Trophoblast cell (in vitro differentiated cells and primary cell): ENCODE results near the gene MAP7D2.

Source experiments
- DNase-seq, 2 donors: peaks; one replicate each; pipeline ENCODE4 v3.0.0-alpha.2; 2016
- H2AFZ ChIP-seq: 2 replicates; pipeline ENCODE4 v1.6.1; 2013; ENCODE audit warnings: low read length, moderate library complexity, mild to moderate bottlenecking; ENCODE audit not compliant: insufficient read depth, poor library complexity
- H2AK5ac ChIP-seq: 2 replicates; pipeline ENCODE4 v1.6.1; 2013; ENCODE audit warnings: mild to moderate bottlenecking, low read length
- H2BK120ac ChIP-seq: 2 replicates; pipeline ENCODE4 v1.6.1; 2013; ENCODE audit warnings: low read length, mild to moderate bottlenecking, moderate library complexity; ENCODE audit not compliant: insufficient read depth, poor library complexity
- H2BK12ac ChIP-seq: 2 replicates; pipeline ENCODE4 v1.6.1; 2013; ENCODE audit warnings: mild to moderate bottlenecking, low read length, moderate library complexity
- H2BK5ac ChIP-seq: 2 replicates; pipeline ENCODE4 v1.6.1; 2013; ENCODE audit warnings: low read length, low read depth, moderate library complexity, mild to moderate bottlenecking; ENCODE audit not compliant: poor library complexity
- H3K14ac ChIP-seq: 2 replicates; pipeline ENCODE4 v1.6.1; 2013; ENCODE audit warnings: mild to moderate bottlenecking, low read length
- H3K18ac ChIP-seq: 2 replicates; pipeline ENCODE4 v1.6.1; 2013; ENCODE audit warnings: mild to moderate bottlenecking, low read length
- H3K23ac ChIP-seq: 2 replicates; pipeline ENCODE4 v1.6.1; 2013; ENCODE audit warnings: low read length
- H3K27ac ChIP-seq: 2 replicates; pipeline ENCODE4 v1.5.1; 2013; ENCODE audit warnings: low read depth, mild to moderate bottlenecking, inconsistent platforms, low read length, moderate library complexity
- H3K27me3 ChIP-seq: 2 replicates; pipeline ENCODE4 v1.6.1; 2013; ENCODE audit warnings: inconsistent platforms, mild to moderate bottlenecking, low read length, moderate library complexity; ENCODE audit not compliant: insufficient read depth
- H3K36me3 ChIP-seq, 2 experiments: 1 replicate in 1 of 2; 2 replicates in 1 of 2; pipeline ENCODE4 v1.6.1; 2013; ENCODE audit warnings: low read length in 2 of 2, mild to moderate bottlenecking in 2 of 2, moderate library complexity in 1 of 2; ENCODE audit not compliant: insufficient read depth in 2 of 2, control insufficient read depth in 1 of 2
- H3K4ac ChIP-seq: 2 replicates; pipeline ENCODE4 v1.6.1; 2013; ENCODE audit warnings: low read depth, mild to moderate bottlenecking, low read length, moderate library complexity
- H3K4me1 ChIP-seq, 2 experiments: 1 replicate in 1 of 2; 2 replicates in 1 of 2; pipeline ENCODE4 v1.6.1; 2013; ENCODE audit warnings: low read length in 2 of 2, mild to moderate bottlenecking in 2 of 2, moderate library complexity in 1 of 2; ENCODE audit not compliant: insufficient read depth in 2 of 2, control insufficient read depth in 1 of 2
- H3K4me2 ChIP-seq: 2 replicates; pipeline ENCODE4 v1.6.1; 2013; ENCODE audit warnings: inconsistent platforms, mild to moderate bottlenecking, low read length, moderate library complexity
- H3K4me3 ChIP-seq: 2 replicates; pipeline ENCODE4 v1.5.1; 2013; ENCODE audit warnings: mild to moderate bottlenecking, low read depth, low read length, inconsistent platforms
- H3K79me1 ChIP-seq: one replicate; pipeline ENCODE4 v1.6.1; 2013; ENCODE audit warnings: low read length
- H3K79me2 ChIP-seq: 2 replicates; pipeline ENCODE4 v1.6.1; 2013; ENCODE audit warnings: low read length, mild to moderate bottlenecking; ENCODE audit not compliant: control insufficient read depth, insufficient read depth, poor library complexity
- H3K9ac ChIP-seq: 2 replicates; pipeline ENCODE4 v1.6.1; 2013; ENCODE audit warnings: mild to moderate bottlenecking, low read length
- H3K9me3 ChIP-seq: 2 replicates; pipeline ENCODE4 v1.6.1; 2013; ENCODE audit warnings: low read depth, mild to moderate bottlenecking, control low read depth, inconsistent platforms, low read length; ENCODE audit not compliant: insufficient read depth
- H4K12ac ChIP-seq: 2 replicates; pipeline ENCODE4 v1.6.1; 2013; ENCODE audit warnings: low read depth, mild to moderate bottlenecking, low read length, moderate library complexity
- H4K8ac ChIP-seq: 2 replicates; pipeline ENCODE4 v1.6.1; 2013; ENCODE audit warnings: low read depth, mild to moderate bottlenecking, low read length, moderate library complexity
- H4K91ac ChIP-seq: one replicate; pipeline ENCODE4 v1.6.1; 2013; ENCODE audit warnings: low read depth, mild to moderate bottlenecking, low read length, moderate library complexity
- WGBS: extraction: QIAGEN DNeasy Blood & Tissue Kit; methylation state at CpG from one replicate; pipeline ENCODE4 v1.1.7; 2013; ENCODE audit warnings: missing lambda C conversion rate; ENCODE audit not compliant: insufficient read length, insufficient coverage; ENCODE audit errors: extremely low coverage; 5-methylcytosine and 5-hydroxymethylcytosine counted together

MAP7D2 gene

DNA sequence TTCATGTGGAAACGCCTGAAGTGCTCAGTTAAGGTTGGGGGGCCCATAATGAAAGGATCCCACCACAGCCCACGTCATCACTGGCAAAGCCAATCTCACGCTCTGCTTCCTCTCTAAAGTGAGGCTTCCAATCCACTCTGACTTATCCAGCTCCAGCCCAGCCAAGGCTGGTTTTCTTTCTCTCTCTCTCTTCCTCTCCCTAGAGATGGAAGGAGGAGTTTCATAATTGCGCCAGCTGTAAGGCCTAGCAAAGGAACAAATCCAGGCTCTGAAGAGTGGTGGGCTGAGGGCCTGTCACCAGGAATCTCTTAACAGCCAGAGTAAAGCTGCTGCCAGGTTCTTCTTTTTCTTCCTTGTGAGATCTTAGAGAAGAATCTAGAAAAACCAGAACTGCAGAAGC, 105.1 kb downstream of the MAP7D2 start:
- H3K9me3 ChIP-seq: no peaks in the 10 kb centered on the region
- H3K4ac ChIP-seq: no peak overlapping the region
- no CpG with 5 or more reads among the region's 4 CpGs for WGBS

DNA sequence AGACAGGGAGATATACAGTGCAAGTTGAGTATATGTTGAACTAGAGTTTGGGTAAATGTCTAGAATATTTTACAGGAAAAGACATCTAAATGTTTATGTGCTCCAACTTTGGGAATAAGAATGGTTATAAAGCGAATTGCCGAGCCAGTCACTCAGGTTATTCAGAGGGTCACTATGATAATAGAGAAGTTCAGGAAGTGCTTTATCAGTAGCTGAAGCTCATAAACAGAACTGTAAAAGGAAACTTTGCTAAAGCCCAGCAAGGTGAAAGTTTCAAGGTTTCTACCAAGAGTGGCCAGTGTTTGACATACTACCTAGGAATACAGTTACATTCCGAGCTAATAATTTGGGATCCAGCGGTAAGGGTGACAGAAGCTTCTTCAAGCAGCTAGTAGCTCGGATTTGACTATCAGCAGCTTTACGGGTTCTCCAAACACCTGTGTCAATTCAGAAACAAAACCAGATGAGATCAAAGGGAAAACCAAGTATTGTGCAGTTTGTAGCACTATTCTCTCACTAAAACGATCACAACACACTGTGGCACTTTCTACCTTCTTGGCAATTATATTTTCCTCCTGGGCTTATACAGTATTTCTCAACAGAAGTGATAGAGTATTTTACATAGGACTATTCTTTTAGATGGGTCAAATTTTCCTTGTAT, 108.6 kb downstream of the MAP7D2 start:
- no peak overlapping the region for H3K4me2 ChIP-seq
- no peaks in the 10 kb centered on the region for H3K9me3 ChIP-seq
- no peak overlapping the region for H3K4me3 ChIP-seq
- H2BK5ac ChIP-seq: no peak overlapping the region
- H2BK12ac ChIP-seq: no peak overlapping the region
- H4K91ac ChIP-seq: no peak overlapping the region
- H3K36me3 ChIP-seq: no peaks in the 10 kb centered on the region
- no peak overlapping the region for H3K9ac ChIP-seq
- no peak overlapping the region for H2BK120ac ChIP-seq
- H2AFZ ChIP-seq: no peak overlapping the region
- no peak overlapping the region for H4K8ac ChIP-seq
- no peak overlapping the region for H2AK5ac ChIP-seq
- no peaks in the 10 kb centered on the region for H3K79me2 ChIP-seq
- H3K79me1 ChIP-seq: no peaks in the 10 kb centered on the region
- DNase-seq: no peak
- H3K18ac ChIP-seq: no peak overlapping the region
- WGBS: no CpG with 5 or more reads among the region's 7 CpGs
- no peak overlapping the region for H3K27ac ChIP-seq
- no peak overlapping the region for H3K23ac ChIP-seq
- no peaks in the 10 kb centered on the region for H3K27me3 ChIP-seq
- no peak overlapping the region for H3K14ac ChIP-seq
- no peak overlapping the region for H3K4ac ChIP-seq
- H4K12ac ChIP-seq: no peak overlapping the region
- no peaks in the 10 kb centered on the region for H3K4me1 ChIP-seq

More for the DNA sequence above, 105.1 kb downstream of the MAP7D2 start:
- no peak overlapping the region for H2AFZ ChIP-seq
- no peak overlapping the region for H4K91ac ChIP-seq
- H3K27ac ChIP-seq: no peak overlapping the region
- H3K23ac ChIP-seq: no peak overlapping the region
- peak in 1 of 2 donors; percentile 17 for DNase-seq
- no peak overlapping the region for H3K14ac ChIP-seq
- H3K4me3 ChIP-seq: no peak overlapping the region
- no peak overlapping the region for H2BK5ac ChIP-seq
- H3K79me2 ChIP-seq: no peaks in the 10 kb centered on the region
- no peak overlapping the region for H2BK12ac ChIP-seq
- no peak overlapping the region for H4K12ac ChIP-seq
- no peak overlapping the region for H3K18ac ChIP-seq
- H2AK5ac ChIP-seq: no peak overlapping the region
- H2BK120ac ChIP-seq: no peak overlapping the region
- no peak overlapping the region for H3K4me2 ChIP-seq
- no peaks in the 10 kb centered on the region for H3K4me1 ChIP-seq
- H3K79me1 ChIP-seq: no peaks in the 10 kb centered on the region
- H3K9ac ChIP-seq: no peak overlapping the region
- H3K36me3 ChIP-seq: no peaks in the 10 kb centered on the region
- no peaks in the 10 kb centered on the region for H3K27me3 ChIP-seq
- no peak overlapping the region for H4K8ac ChIP-seq

DNA sequence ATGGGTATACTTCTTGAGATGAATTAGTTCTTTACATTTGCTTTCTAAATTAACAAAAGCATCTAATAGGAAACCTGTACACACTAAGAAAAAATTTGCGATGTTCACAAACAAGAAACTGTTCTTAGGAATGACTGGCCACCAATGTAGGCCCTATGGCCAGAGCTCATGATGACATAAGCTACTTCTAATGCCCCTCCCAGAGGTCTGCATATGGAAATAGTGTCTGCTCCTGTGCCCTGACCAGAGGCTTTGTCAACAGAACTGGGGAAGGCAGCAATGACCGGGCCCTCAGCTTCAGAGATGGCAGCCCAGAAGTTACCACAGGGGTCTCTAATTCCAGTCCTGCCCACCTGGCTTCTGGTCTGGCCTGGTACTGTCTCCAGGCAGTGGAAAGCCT, 110.8 kb downstream of the MAP7D2 start:
- no peaks in the 10 kb centered on the region for H3K27me3 ChIP-seq
- H3K4ac ChIP-seq: no peak overlapping the region
- no peak overlapping the region for H4K91ac ChIP-seq
- H3K4me3 ChIP-seq: no peak overlapping the region
- no peaks in the 10 kb centered on the region for H3K36me3 ChIP-seq
- no peak overlapping the region for H2BK120ac ChIP-seq
- DNase-seq: no peak
- no peak overlapping the region for H3K27ac ChIP-seq
- no peaks in the 10 kb centered on the region for H3K79me1 ChIP-seq
- no peak overlapping the region for H3K23ac ChIP-seq
- H4K8ac ChIP-seq: no peak overlapping the region
- no peaks in the 10 kb centered on the region for H3K4me1 ChIP-seq
- no peak overlapping the region for H3K4me2 ChIP-seq
- H2AFZ ChIP-seq: no peak overlapping the region
- no CpG with 5 or more reads among the region's 2 CpGs for WGBS
- H2BK12ac ChIP-seq: no peak overlapping the region
- H3K9me3 ChIP-seq: no peaks in the 10 kb centered on the region
- H2AK5ac ChIP-seq: no peak overlapping the region
- H3K18ac ChIP-seq: no peak overlapping the region
- H3K79me2 ChIP-seq: no peaks in the 10 kb centered on the region
- no peak overlapping the region for H2BK5ac ChIP-seq
- no peak overlapping the region for H3K14ac ChIP-seq
- no peak overlapping the region for H4K12ac ChIP-seq
- no peak overlapping the region for H3K9ac ChIP-seq

- Histone ChIP-seq H3K9me3 (no peaks in the 10 kb centered on the region), H3K4me1 (no peaks in the 10 kb centered on the region)
- WGBS: no CpG with 5 or more reads among the region's 4 CpGs
Measured at GRCh38 chrX:20001588-20001987, 115.1 kb downstream of the MAP7D2 start.

More at GRCh38 chrX:20001588-20001987, 115.1 kb downstream of the MAP7D2 start:
- no peak overlapping the region for H3K27ac ChIP-seq
- H4K8ac ChIP-seq: no peak overlapping the region
- DNase-seq: no peak
- H2AK5ac ChIP-seq: no peak overlapping the region
- H2BK120ac ChIP-seq: no peak overlapping the region
- H2AFZ ChIP-seq: no peak overlapping the region
- H3K14ac ChIP-seq: no peak overlapping the region
- H3K4ac ChIP-seq: no peak overlapping the region
- no peak overlapping the region for H2BK12ac ChIP-seq
- no peaks in the 10 kb centered on the region for H3K79me2 ChIP-seq
- no peak overlapping the region for H3K4me3 ChIP-seq
- H3K4me2 ChIP-seq: no peak overlapping the region
- H4K91ac ChIP-seq: no peak overlapping the region
- H3K18ac ChIP-seq: no peak overlapping the region
- no peak overlapping the region for H3K23ac ChIP-seq
- no peak overlapping the region for H3K9ac ChIP-seq
- H3K79me1 ChIP-seq: no peaks in the 10 kb centered on the region
- no peaks in the 10 kb centered on the region for H3K36me3 ChIP-seq
- no peak overlapping the region for H4K12ac ChIP-seq
- H2BK5ac ChIP-seq: no peak overlapping the region
- H3K27me3 ChIP-seq: no peaks in the 10 kb centered on the region
